HEK293 (cell line): ENCODE data around the gene STAT5B.

ENCODE experiments used
- ATF2 ChIP-seq: fragments of 450-650 bp; formaldehyde crosslinking; IDR thresholded peaks from 2 replicates; pipeline ENCODE4 v1.5.1; 2016; ENCODE audit warnings: missing biosample characterization, missing genetic modification characterization, low read depth
- ZNF121 ChIP-seq: fragments of 450-650 bp; formaldehyde crosslinking; IDR thresholded peaks from 2 replicates; pipeline ENCODE4 v1.5.1; 2016; ENCODE audit warnings: missing biosample characterization, missing genetic modification characterization
- ZNF274 ChIP-seq, 2 experiments: fragments of 200-500 bp in 1 of 2; fragments of 450-650 bp in 1 of 2; sonication (Bioruptor generic) in 1 of 2; formaldehyde crosslinking in 1 of 2; IDR thresholded peaks; 2 replicates each; pipeline versions ENCODE4 v1.5.1 to v1.6.1; 2014 to 2016; ENCODE audit warnings: borderline replicate concordance in 1 of 2, inconsistent platforms in 1 of 2, low read length in 1 of 2, missing biosample characterization in 1 of 2, missing genetic modification characterization in 1 of 2
- ZNF341 ChIP-seq: fragments of 450-650 bp; formaldehyde crosslinking; IDR thresholded peaks from 2 replicates; pipeline ENCODE4; 2016; ENCODE audit warnings: low read depth, missing biosample characterization, missing genetic modification characterization
- ZNF394 ChIP-seq: fragments of 450-650 bp; formaldehyde crosslinking; IDR thresholded peaks from 2 replicates; pipeline ENCODE4 v1.5.1; 2016; ENCODE audit warnings: missing biosample characterization, missing genetic modification characterization, mild to moderate bottlenecking, moderate library complexity, borderline replicate concordance
- ZNF473 ChIP-seq: fragments of 450-650 bp; formaldehyde crosslinking; IDR thresholded peaks from 2 replicates; pipeline ENCODE4 v1.5.1; 2017; ENCODE audit warnings: missing biosample characterization, missing genetic modification characterization
- ZNF521 ChIP-seq: fragments of 450-650 bp; formaldehyde crosslinking; IDR thresholded peaks from 2 replicates; pipeline ENCODE4 v1.5.1; 2017; ENCODE audit warnings: missing biosample characterization, mild to moderate bottlenecking, missing genetic modification characterization
- ZNF624 ChIP-seq: fragments of 450-650 bp; formaldehyde crosslinking; IDR thresholded peaks from 2 replicates; pipeline ENCODE4 v1.5.1; 2017; ENCODE audit warnings: missing biosample characterization, missing genetic modification characterization
- ZNF837 ChIP-seq: fragments of 450-650 bp; formaldehyde crosslinking; IDR thresholded peaks from 2 replicates; pipeline ENCODE4 v1.5.1; 2016; ENCODE audit warnings: missing biosample characterization, missing genetic modification characterization
- TF ChIP-seq, protein P1 (sequence below): fragments of 450-650 bp; formaldehyde crosslinking; IDR thresholded peaks from 2 replicates; pipeline ENCODE4 v1.5.1; 2016; ENCODE audit warnings: missing biosample characterization, missing genetic modification characterization

DNA sequence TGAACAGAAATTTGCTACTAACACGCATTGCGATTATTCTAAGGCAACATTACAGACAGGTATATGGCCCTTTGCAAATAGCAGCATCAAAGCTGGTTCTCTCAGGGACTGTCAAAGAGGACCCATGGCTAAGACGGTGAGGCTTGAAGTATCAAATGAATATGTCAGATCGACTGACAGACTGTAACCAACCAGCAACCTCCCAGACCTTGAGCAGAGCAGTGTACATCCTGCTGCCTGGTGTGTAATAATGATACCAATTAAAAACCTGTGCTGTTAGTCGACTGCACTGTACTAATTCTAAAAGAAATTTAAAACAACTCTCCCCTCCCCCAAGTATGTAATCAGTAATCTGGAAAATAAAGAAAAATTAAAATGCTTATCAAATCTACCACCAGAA lies 46.0 kb downstream of the STAT5B start:
- TF ChIP-seq, protein P1, sequence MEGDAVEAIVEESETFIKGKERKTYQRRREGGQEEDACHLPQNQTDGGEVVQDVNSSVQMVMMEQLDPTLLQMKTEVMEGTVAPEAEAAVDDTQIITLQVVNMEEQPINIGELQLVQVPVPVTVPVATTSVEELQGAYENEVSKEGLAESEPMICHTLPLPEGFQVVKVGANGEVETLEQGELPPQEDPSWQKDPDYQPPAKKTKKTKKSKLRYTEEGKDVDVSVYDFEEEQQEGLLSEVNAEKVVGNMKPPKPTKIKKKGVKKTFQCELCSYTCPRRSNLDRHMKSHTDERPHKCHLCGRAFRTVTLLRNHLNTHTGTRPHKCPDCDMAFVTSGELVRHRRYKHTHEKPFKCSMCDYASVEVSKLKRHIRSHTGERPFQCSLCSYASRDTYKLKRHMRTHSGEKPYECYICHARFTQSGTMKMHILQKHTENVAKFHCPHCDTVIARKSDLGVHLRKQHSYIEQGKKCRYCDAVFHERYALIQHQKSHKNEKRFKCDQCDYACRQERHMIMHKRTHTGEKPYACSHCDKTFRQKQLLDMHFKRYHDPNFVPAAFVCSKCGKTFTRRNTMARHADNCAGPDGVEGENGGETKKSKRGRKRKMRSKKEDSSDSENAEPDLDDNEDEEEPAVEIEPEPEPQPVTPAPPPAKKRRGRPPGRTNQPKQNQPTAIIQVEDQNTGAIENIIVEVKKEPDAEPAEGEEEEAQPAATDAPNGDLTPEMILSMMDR (tag by site-specific recombination): no peak
- TF ChIP-seq ATF2 (tag by site-specific recombination) (no peak), ZNF624 (tag by site-specific recombination) (no peak), ZNF837 (tag by site-specific recombination) (no peak), ZNF274 (IDR thresholded peaks at IDR 0.05; ENCODE audit: low read length) (no peak), ZNF274 (tag by site-specific recombination; IDR thresholded peaks at IDR 0.05; ENCODE audit: borderline replicate concordance) (no peak), ZNF394 (no peak), ZNF473 (no peak), ZNF121 (no peak), ZNF521 (tag by site-specific recombination) (no peak), ZNF341 (no peak)
